T-cell (primary cell): ENCODE data around the gene CTU1. TPM values are rescaled to one million over a fixed set of nuclear protein-coding genes. Genes with fewer than 3 reads are reported as not detected.

Source experiments
- ATAC-seq, 4 experiments: fragments of 200-7000 bp in 3 of 4; fragments of 150-1000 bp in 1 of 4; cut with Tn5 transposase; replicated peaks in 1 of 4; 1 replicate in 3 of 4; 2 replicates in 1 of 4; pipeline ENCODE4 v1.10.0; 2021; ENCODE audit warnings: moderate library complexity in 3 of 4, mild to moderate bottlenecking in 2 of 4, moderate number of reproducible peaks in 1 of 4
- CTCF ChIA-PET, 2 donors: fragments of 300-600 bp; sonication (Branson Sonifier 250); formaldehyde crosslinking; loops; one replicate each; lab custom pipeline; 2022; ENCODE audit warnings: antibody characterized with exemption in 2 of 2; lab: Charles Lee
- POLR2A ChIA-PET, 2 donors: fragments of 300-600 bp; sonication (Branson Sonifier 250); formaldehyde crosslinking; loops; one replicate each; lab custom pipeline; 2022; ENCODE audit warnings: antibody characterized with exemption in 2 of 2; lab: Charles Lee
- DNase-seq, 35 experiments: peaks; one replicate each; pipeline versions ENCODE4 v3.0.0 to v3.0.0-alpha.2; 2013 to 2023
- H3K27ac ChIP-seq: one replicate; pipeline ENCODE4 v1.5.1; 2013; ENCODE audit warnings: low read length
- H3K27me3 ChIP-seq, 2 experiments: replicated peaks in 1 of 2; 1 replicate in 1 of 2; 2 replicates in 1 of 2; pipeline versions ENCODE4 v1.6.1 to v1.7.0; 2013; ENCODE audit warnings: low read length in 1 of 2, mixed read lengths in 1 of 2; ENCODE audit not compliant: control insufficient read depth in 2 of 2, insufficient read depth in 2 of 2; ENCODE audit errors: extremely low read depth in 1 of 2
- H3K36me3 ChIP-seq, 2 donors: 1 replicate in 1 of 2; 2 replicates in 1 of 2; pipeline versions ENCODE4 v1.6.1 to v1.7.0; 2013; ENCODE audit warnings: low read length in 1 of 2; ENCODE audit not compliant: control insufficient read depth in 2 of 2, insufficient read depth in 1 of 2; ENCODE audit errors: extremely low read depth in 1 of 2
- H3K4me1 ChIP-seq, 2 experiments: 1 replicate in 1 of 2; 2 replicates in 1 of 2; pipeline versions ENCODE4 v1.6.1 to v1.7.0; 2013; ENCODE audit warnings: low read length in 2 of 2, mixed read lengths in 1 of 2; ENCODE audit not compliant: insufficient read depth in 2 of 2, control insufficient read depth in 1 of 2; ENCODE audit errors: extremely low read depth in 1 of 2
- H3K4me3 ChIP-seq, 2 donors: 1 replicate in 1 of 2; 2 replicates in 1 of 2; pipeline versions ENCODE4 v1.5.1 to v1.7.0; 2013; ENCODE audit warnings: mild to moderate bottlenecking in 2 of 2, low read length in 1 of 2, moderate library complexity in 1 of 2; ENCODE audit not compliant: control insufficient read depth in 1 of 2; ENCODE audit errors: extremely low read depth in 1 of 2
- H3K9me3 ChIP-seq: 2 replicates; pipeline ENCODE4 v1.7.0; 2013
- H3K27ac Mint-ChIP-seq, 2 donors: one replicate each; pipeline ENCODE4 v1.8.0; 2020 to 2021; ENCODE audit warnings: mild to moderate bottlenecking in 2 of 2, mixed read lengths in 2 of 2
- H3K27me3 Mint-ChIP-seq, 2 donors: one replicate each; pipeline ENCODE4 v1.8.0; 2021 to 2022; ENCODE audit warnings: mixed read lengths in 2 of 2
- H3K36me3 Mint-ChIP-seq: one replicate; pipeline ENCODE4 v1.8.0; 2021; ENCODE audit warnings: mixed read lengths
- H3K4me1 Mint-ChIP-seq, 3 donors: one replicate each; pipeline ENCODE4 v1.8.0; 2020 to 2022; ENCODE audit warnings: mixed read lengths in 3 of 3, mild to moderate bottlenecking in 1 of 3
- H3K4me3 Mint-ChIP-seq, 3 donors: one replicate each; pipeline ENCODE4 v1.8.0; 2020 to 2022; ENCODE audit warnings: mild to moderate bottlenecking in 3 of 3, mixed read lengths in 3 of 3, moderate library complexity in 3 of 3
- H3K9me3 Mint-ChIP-seq, 3 donors: one replicate each; pipeline ENCODE4 v1.8.0; 2020 to 2022; ENCODE audit warnings: mixed read lengths in 3 of 3
- WGBS: methylation state at CpG from one replicate; pipeline ENCODE4 v1.1.5; 2013; ENCODE audit warnings: missing lambda C conversion rate; ENCODE audit not compliant: insufficient coverage; 5-methylcytosine and 5-hydroxymethylcytosine counted together
- total RNA-seq, 35 experiments: library from RNA in 6 of 35; stranded (reverse) in 6 of 35; fragments of 120-200 nt in 1 of 35; gene quantifications; one replicate each; pipeline versions ENCODE4 v1.2.1 to v1.2.4 and lab custom pipeline; 2013 to 2026

The CTU1 gene
- total RNA-seq, 5 donors from 2014 or later (not counting 1 experiment from before 2014, with no cell fraction given), result 3.2 to 18.1 (median 15.9) TPM

DNA sequence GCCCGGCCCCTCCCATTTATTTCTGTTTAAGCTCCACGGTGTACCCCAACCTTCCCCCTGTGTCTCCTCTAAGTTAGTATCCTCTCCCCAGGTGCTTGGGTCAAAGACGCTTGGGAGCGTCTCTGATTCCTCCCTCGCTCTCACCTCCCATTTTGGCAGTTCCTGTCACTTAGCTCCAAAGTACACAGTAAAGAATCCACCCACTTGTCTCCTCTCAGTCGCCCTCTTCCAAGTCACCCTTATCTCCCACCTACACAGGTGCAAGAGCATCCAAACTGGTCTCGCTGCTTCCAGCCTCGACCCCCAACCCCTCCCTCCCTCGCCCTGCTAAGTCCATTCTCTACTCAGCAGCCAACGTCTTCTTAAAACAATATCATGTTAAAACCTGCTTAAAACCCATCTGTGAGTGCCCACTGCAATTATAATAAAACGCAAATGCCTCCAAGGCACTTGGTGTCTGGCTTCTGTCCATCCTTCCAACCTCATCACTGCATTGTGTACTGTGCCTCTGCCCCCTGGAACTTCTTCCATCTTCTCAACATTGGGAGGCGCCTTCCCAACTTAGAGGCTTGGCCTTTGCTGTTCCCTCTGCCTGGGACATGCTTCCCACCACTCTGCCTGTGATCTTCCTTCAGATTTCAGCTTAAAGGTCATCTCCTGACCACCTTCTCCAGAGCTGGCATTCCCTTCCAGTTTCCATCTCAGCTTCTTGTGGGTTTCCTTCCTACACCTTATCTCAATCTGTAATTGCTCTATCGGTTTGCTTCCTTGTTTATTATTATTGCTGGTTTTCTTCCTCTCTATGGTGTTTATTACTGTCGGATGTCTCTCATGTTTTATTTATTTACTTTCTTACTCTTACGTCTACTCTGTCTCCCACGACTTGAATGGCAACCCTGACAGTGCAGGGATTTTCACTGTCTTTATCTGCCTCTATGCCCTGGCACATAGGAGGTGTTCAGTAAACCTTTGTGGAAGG lies 16.0 kb downstream of the CTU1 start:
- WGBS, result 82% methylated on average over 13 of the region's 16 CpGs
- peaks cover 7 to 16% (median 10%) of the 10 kb centered on the region in 3 donors for H3K4me1 Mint-ChIP-seq
- H3K27ac Mint-ChIP-seq, result no peak overlapping the region
- ATAC-seq (no peak), DNase-seq (no peak)
- H3K27me3 ChIP-seq, result no peaks in the 10 kb centered on the region
- no peaks in the 10 kb centered on the region for H3K9me3 Mint-ChIP-seq
- ChIA-PET CTCF (interaction anchor here in 1 of 2 donors (0.6 to 0.7 kb wide), 2 partner anchors 20 to 57 kb away, joined by 3 to 4 read pairs; no protein-coding TSS in a partner anchor), POLR2A (no interaction called here)
- H3K27ac ChIP-seq, result no peak overlapping the region
- peaks cover 0 to 2% of the 10 kb centered on the region in 2 donors for H3K36me3 ChIP-seq
- H3K4me3 ChIP-seq, result no peak overlapping the region
- peaks cover 3 to 9% of the 10 kb centered on the region in 2 experiments for H3K4me1 ChIP-seq
- peaks cover 8% of the 10 kb centered on the region for H3K36me3 Mint-ChIP-seq
- no peaks in the 10 kb centered on the region for H3K9me3 ChIP-seq
- H3K4me3 Mint-ChIP-seq, result no peak overlapping the region
- H3K27me3 Mint-ChIP-seq, result no peaks in the 10 kb centered on the region

DNA sequence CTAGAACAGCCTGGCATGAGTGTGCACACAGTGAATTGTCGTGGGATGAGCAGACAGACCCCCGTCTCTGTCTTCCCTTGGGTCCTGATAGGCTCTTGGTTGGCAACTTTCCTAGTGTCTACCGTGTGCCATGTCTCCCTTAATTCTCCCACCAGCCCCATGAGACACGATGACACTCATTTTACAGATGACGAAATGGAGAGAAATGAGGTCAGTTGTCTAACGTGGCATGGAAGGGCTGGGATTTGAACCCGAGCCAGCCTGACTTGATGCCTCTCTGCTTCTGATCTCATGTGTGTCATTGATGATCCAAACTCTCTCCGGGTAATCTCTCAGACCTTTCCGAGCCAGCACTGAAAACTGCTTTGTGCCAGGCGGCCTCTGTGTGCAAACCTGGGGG lies 17.1 kb downstream of the CTU1 start:
- Histone ChIP-seq H3K36me3 (peaks cover 0 to 4% of the 10 kb centered on the region in 2 donors), H3K27me3 (no peaks in the 10 kb centered on the region), H3K27ac (no peak overlapping the region), H3K4me1 (peaks cover 0 to 3% of the 10 kb centered on the region in 2 experiments), H3K9me3 (no peaks in the 10 kb centered on the region), H3K4me3 (no peak overlapping the region)
- H3K36me3 Mint-ChIP-seq, result peaks cover 3% of the 10 kb centered on the region
- ChIA-PET CTCF (interaction anchor here in 1 of 2 donors (0.7 kb wide), 1 partner anchor 22 kb away, joined by 4 read pairs; no protein-coding TSS in a partner anchor), POLR2A (no interaction called here)
- peaks cover 0 to 9% (median 3%) of the 10 kb centered on the region in 3 donors for H3K4me1 Mint-ChIP-seq
- no peak for ATAC-seq
- no peaks in the 10 kb centered on the region for H3K9me3 Mint-ChIP-seq
- no peaks in the 10 kb centered on the region for H3K27me3 Mint-ChIP-seq
- H3K4me3 Mint-ChIP-seq, result no peak overlapping the region
- 90% methylated on average over 8 of the region's 10 CpGs for WGBS
- H3K27ac Mint-ChIP-seq, result no peak overlapping the region
- no peak for DNase-seq

DNA sequence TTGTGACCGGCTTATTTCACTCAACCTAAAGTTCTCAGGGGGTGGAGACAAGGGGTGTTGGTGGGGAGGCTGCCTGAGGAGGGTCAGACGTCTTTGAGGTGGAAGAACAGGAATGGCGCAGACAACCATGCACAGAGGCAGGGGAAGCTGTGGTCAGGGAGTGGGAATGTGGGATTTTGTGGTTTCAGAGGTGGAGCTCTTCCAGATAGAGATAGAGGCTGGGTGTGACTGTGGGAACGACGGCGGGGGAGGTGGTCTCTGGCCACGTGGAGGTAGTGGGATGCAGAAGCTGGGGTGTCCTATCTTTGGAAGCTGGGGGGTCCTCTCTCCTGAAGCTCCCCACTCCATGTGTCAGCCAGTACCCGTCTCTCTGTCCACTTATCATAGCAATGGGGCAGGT lies 17.7 kb downstream of the CTU1 start:
- Mint-ChIP-seq H3K9me3 (no peaks in the 10 kb centered on the region), H3K36me3 (peaks cover 3% of the 10 kb centered on the region), H3K27me3 (no peaks in the 10 kb centered on the region), H3K27ac (no peak overlapping the region), H3K4me1 (peaks cover 0 to 9% (median 3%) of the 10 kb centered on the region in 3 donors), H3K4me3 (no peak overlapping the region)
- Histone ChIP-seq H3K27me3 (no peaks in the 10 kb centered on the region), H3K4me3 (no peak overlapping the region), H3K4me1 (peaks cover 0 to 3% of the 10 kb centered on the region in 2 experiments), H3K27ac (no peak overlapping the region), H3K9me3 (no peaks in the 10 kb centered on the region), H3K36me3 (peaks cover 0 to 4% of the 10 kb centered on the region in 2 donors)
- POLR2A ChIA-PET, result interaction anchor here in 1 of 2 donors (0.7 kb wide), 1 partner anchor 66 kb away, joined by 3 read pairs; no protein-coding TSS in a partner anchor
- CTCF ChIA-PET, result no interaction called here
- no peak for ATAC-seq
- DNase-seq, result no peak
- 62% methylated on average over 7 of the region's 8 CpGs for WGBS

DNA sequence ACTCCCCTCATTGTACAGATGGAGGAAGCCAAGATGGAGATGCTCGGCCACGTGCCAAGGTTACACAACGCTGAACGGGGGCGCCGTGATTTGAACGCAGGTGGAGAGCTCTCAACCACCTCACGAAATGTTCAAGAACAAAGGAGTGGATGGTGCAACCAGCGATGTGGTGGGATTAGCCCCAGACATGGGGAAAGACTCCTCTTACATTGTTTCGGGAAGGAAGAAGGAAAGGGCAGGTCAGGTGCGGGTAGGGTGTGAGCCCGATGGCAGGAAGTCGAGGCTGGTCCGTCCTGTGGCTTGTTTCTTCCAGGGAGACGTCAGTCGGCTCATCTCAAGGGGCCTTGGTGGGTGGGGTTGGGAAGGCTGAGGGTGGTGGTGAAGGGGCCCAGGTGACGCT lies 18.4 kb downstream of the CTU1 start:
- Mint-ChIP-seq H3K4me3 (no peak overlapping the region), H3K9me3 (no peaks in the 10 kb centered on the region)

DNA sequence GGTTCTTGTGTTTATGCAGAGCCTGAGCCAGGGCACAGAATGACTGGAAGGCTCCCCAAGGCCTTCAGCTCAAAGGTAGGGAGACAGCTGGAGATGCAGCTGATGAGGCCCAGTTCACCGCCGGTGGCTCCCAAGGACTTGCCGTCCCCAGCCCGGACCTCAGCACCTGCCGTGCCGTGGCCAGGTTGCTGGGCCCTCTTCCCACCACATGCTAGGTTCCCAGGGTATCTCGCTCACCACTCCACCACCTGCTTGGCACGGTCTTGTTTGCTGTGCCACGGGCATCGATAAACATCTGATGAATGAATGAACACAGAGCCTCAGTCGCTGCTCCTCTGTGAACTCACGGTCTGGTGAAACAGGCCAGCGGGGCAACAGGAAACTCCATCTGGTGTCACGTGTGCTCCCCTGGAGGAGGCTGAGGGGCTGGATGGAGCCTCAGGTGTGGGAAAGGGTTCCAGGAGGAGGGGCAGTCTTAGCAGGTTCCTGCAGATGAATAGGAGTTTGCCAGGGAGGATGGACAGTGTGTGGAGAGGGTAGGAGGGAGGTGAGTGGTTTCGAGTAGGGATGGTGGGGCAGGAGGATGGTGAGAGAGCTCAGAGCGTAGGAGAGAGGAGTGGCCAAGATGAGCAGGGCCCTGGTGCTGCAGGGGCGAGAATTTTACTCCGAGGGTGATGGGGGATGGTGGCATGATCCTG lies 21.9 kb downstream of the CTU1 start:
- H3K9me3 Mint-ChIP-seq, result no peaks in the 10 kb centered on the region
- H3K4me1 ChIP-seq, result no peaks in the 10 kb centered on the region
- H3K4me3 Mint-ChIP-seq, result no peak overlapping the region
- 88% methylated on average over 16 of the region's 18 CpGs for WGBS
- peaks cover 16% of the 10 kb centered on the region in 2 donors for H3K27me3 Mint-ChIP-seq
- DNase-seq (no peak), ATAC-seq (no peak)
- POLR2A ChIA-PET, result no interaction called here
- no peak overlapping the region for H3K27ac Mint-ChIP-seq
- CTCF ChIA-PET, result no interaction called here
- H3K4me3 ChIP-seq, result no peak overlapping the region
- H3K27ac ChIP-seq, result no peak overlapping the region
- H3K36me3 ChIP-seq, result peaks cover 0 to 2% of the 10 kb centered on the region in 2 donors
- peaks cover 3% of the 10 kb centered on the region for H3K36me3 Mint-ChIP-seq
- no peaks in the 10 kb centered on the region for H3K9me3 ChIP-seq
- no peaks in the 10 kb centered on the region for H3K4me1 Mint-ChIP-seq
- peaks cover 0 to 17% of the 10 kb centered on the region in 2 experiments for H3K27me3 ChIP-seq

More for the DNA sequence above, 18.4 kb downstream of the CTU1 start:
- H3K4me1 ChIP-seq, result no peaks in the 10 kb centered on the region
- H3K4me3 ChIP-seq, result no peak overlapping the region
- DNase-seq, result no peak
- no peaks in the 10 kb centered on the region for H3K9me3 ChIP-seq
- H3K4me1 Mint-ChIP-seq, result peaks cover 0 to 9% (median 0%) of the 10 kb centered on the region in 3 donors
- no peaks in the 10 kb centered on the region for H3K27me3 Mint-ChIP-seq
- ChIA-PET POLR2A (interaction anchor here in 1 of 2 donors (0.7 kb wide), 1 partner anchor 65 kb away, joined by 3 read pairs; no protein-coding TSS in a partner anchor), CTCF (no interaction called here)
- no peak overlapping the region for H3K27ac ChIP-seq
- 85% methylated on average over 15 of the region's 17 CpGs for WGBS
- no peak overlapping the region for H3K27ac Mint-ChIP-seq
- ATAC-seq, result no peak
- peaks cover 3% of the 10 kb centered on the region for H3K36me3 Mint-ChIP-seq
- H3K36me3 ChIP-seq, result peaks cover 0 to 4% of the 10 kb centered on the region in 2 donors
- no peaks in the 10 kb centered on the region for H3K27me3 ChIP-seq

DNA sequence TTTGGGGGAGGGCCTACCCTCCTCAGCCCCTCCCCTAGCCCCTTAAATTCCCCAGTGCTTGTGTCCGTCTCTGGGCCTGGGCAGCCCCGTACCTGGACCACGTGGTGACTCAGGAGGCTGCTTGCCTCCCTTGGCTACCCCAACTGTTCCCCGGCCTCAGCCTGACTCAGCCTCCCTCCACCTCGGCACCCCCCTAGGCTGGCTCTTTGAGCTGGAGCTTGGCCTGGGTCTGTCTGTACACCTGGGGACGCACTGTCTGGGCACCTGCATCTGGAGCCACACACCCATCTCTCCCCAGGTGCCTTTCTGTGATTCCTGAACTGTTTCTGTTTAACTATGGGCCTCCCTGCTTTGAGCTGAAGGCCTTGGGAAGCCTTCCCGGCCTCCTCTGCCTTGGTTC lies 23.7 kb downstream of the CTU1 start:
- Histone ChIP-seq H3K4me3 (no peak overlapping the region), H3K27ac (no peak overlapping the region), H3K9me3 (no peaks in the 10 kb centered on the region), H3K4me1 (no peaks in the 10 kb centered on the region), H3K36me3 (peaks cover 0 to 2% of the 10 kb centered on the region in 2 donors), H3K27me3 (peaks cover 0 to 17% of the 10 kb centered on the region in 2 experiments)
- no peaks in the 10 kb centered on the region for H3K9me3 Mint-ChIP-seq
- DNase-seq (no peak), ATAC-seq (no peak)
- H3K4me3 Mint-ChIP-seq, result no peak overlapping the region
- 82% methylated on average over 4 of the region's 7 CpGs for WGBS
- ChIA-PET POLR2A (no interaction called here), CTCF (no interaction called here)
- H3K27me3 Mint-ChIP-seq, result peaks cover 16% of the 10 kb centered on the region in 2 donors
- no peak overlapping the region for H3K27ac Mint-ChIP-seq
- H3K36me3 Mint-ChIP-seq, result no peaks in the 10 kb centered on the region
- no peaks in the 10 kb centered on the region for H3K4me1 Mint-ChIP-seq
